BJ (cell line): ENCODE data around the gene ARHGAP24. TPM values are rescaled to one million over a fixed set of nuclear protein-coding genes. Genes with fewer than 3 reads are reported as not detected.

ENCODE experiments used
- CTCF ChIA-PET: fragments of 350-600 bp; formaldehyde crosslinking; extraction: SDS; loops from one replicate; lab custom pipeline; 2021; ENCODE audit warnings: antibody characterized with exemption, inconsistent platforms; lab: Yijun Ruan, JAX
- POLR2A ChIA-PET: fragments of 300-600 bp; sonication (Branson Sonifier 250); formaldehyde crosslinking; extraction: SDS; loops from one replicate; lab custom pipeline; 2021; ENCODE audit warnings: antibody characterized with exemption; lab: Charles Lee
- DNase-seq: peaks from one replicate; pipeline ENCODE4 v3.0.0-alpha.2; 2011; ENCODE audit warnings: low read depth
- H3K27me3 ChIP-seq: 2 replicates; pipeline ENCODE4 v1.6.0; 2011; ENCODE audit warnings: low read length; ENCODE audit not compliant: control insufficient read depth, insufficient read depth
- H3K36me3 ChIP-seq: 2 replicates; pipeline ENCODE4 v1.5.1; 2011; ENCODE audit warnings: low read length; ENCODE audit not compliant: control insufficient read depth, insufficient read depth
- H3K4me3 ChIP-seq: 2 replicates; pipeline ENCODE4 v1.5.1; 2011; ENCODE audit warnings: low read depth, mild to moderate bottlenecking, control low read depth, low read length
- CTCF ChIP-seq: IDR thresholded peaks from 2 replicates; pipeline ENCODE4 v1.5.1; 2011; ENCODE audit warnings: low read depth, mild to moderate bottlenecking, control low read depth, inconsistent platforms, low read length, moderate library complexity; ENCODE audit not compliant: insufficient read depth
- polyA plus RNA-seq: library from polyadenylated mRNA; depleted of rRNA; stranded (reverse); fragments of >200 nt; gene quantifications from 2 replicates; pipeline ENCODE4 v1.2.3, GENCODE V29; 2011

ARHGAP24 gene
- polyA plus RNA-seq, 1 experiment: 17.7 TPM

- ChIA-PET CTCF (no interaction called here), POLR2A (no interaction called here)
- Histone ChIP-seq H3K4me3 (no peak overlapping the region), H3K27me3 (no peaks in the 10 kb centered on the region), H3K36me3 (no peaks in the 10 kb centered on the region)
- TF ChIP-seq CTCF: no peak
- peak; percentile 16 for DNase-seq
Observed at GRCh38 chr4:85603437-85604336, 128.7 kb downstream of the ARHGAP24 start.

GRCh38 chr4:85606505-85606904 lies 131.6 kb downstream of the ARHGAP24 start:
- TF ChIP-seq CTCF: no peak
- ChIA-PET POLR2A (no interaction called here), CTCF (no interaction called here)
- H3K27me3 ChIP-seq: no peaks in the 10 kb centered on the region
- DNase-seq: no peak
- H3K4me3 ChIP-seq: no peak overlapping the region
- H3K36me3 ChIP-seq: no peaks in the 10 kb centered on the region

GRCh38 chr4:85607624-85608023 lies 132.7 kb downstream of the ARHGAP24 start:
- Histone ChIP-seq H3K27me3 (no peaks in the 10 kb centered on the region), H3K36me3 (no peaks in the 10 kb centered on the region), H3K4me3 (no peak overlapping the region)
- TF ChIP-seq CTCF: no peak
- no peak for DNase-seq
- ChIA-PET POLR2A (no interaction called here), CTCF (no interaction called here)

- no peaks in the 10 kb centered on the region for H3K27me3 ChIP-seq
- DNase-seq: no peak
- POLR2A ChIA-PET: no interaction called here
- H3K4me3 ChIP-seq: no peak overlapping the region
- TF ChIP-seq CTCF: no peak
- CTCF ChIA-PET: no interaction called here
- H3K36me3 ChIP-seq: no peaks in the 10 kb centered on the region
Observed at GRCh38 chr4:85610450-85610849, 135.5 kb downstream of the ARHGAP24 start.

GRCh38 chr4:85611661-85612060 lies 136.7 kb downstream of the ARHGAP24 start:
- no peak for TF ChIP-seq CTCF
- DNase-seq: no peak
- Histone ChIP-seq H3K4me3 (no peak overlapping the region), H3K27me3 (no peaks in the 10 kb centered on the region), H3K36me3 (no peaks in the 10 kb centered on the region)
- POLR2A ChIA-PET: no interaction called here
- CTCF ChIA-PET: no interaction called here
